IMR-90 (cell line): ENCODE data around the gene APPL2.

Source experiments
- BHLHE40 ChIP-seq: fragments of 150-350 bp; IDR thresholded peaks from 2 replicates; pipeline ENCODE4 v1.6.1; 2016; ENCODE audit warnings: mild to moderate bottlenecking, low read depth, low read length
- CEBPB ChIP-seq: IDR thresholded peaks from 2 replicates; pipeline ENCODE4 v1.6.1; 2012; ENCODE audit warnings: low read depth, low read length, improper control_type of control experiment
- CTCF ChIP-seq: conservative IDR thresholded peaks from 2 replicates; pipeline ENCODE4 v1.5.1; 2012; ENCODE audit warnings: mild to moderate bottlenecking, low read depth, low read length, improper control_type of control experiment
- RCOR1 ChIP-seq: IDR thresholded peaks from 2 replicates; pipeline ENCODE4 v1.6.1; 2012; ENCODE audit warnings: mild to moderate bottlenecking, low read length, improper control_type of control experiment; ENCODE audit not compliant: insufficient replicate concordance
- USF2 ChIP-seq: fragments of 150-350 bp; IDR thresholded peaks from 2 replicates; pipeline ENCODE4 v1.6.1; 2017; ENCODE audit warnings: mild to moderate bottlenecking, antibody characterized with exemption, low read length, low read depth

GRCh38 chr12:105190530-105190929 is 45.4 kb downstream of the APPL2 start:
- TF ChIP-seq RCOR1 (no peak), BHLHE40 (no peak), CEBPB (no peak), CTCF (no peak), USF2 (no peak)
